CD4-positive, alpha-beta T cell treated with Interleukin-4 for 4 hours (primary cell): ENCODE results near the gene WDR36.
A peak's percentile ranks its signal among the peaks of the same experiment; 100 is the strongest.

ENCODE experiments used
- DNase-seq: peaks from one replicate; pipeline ENCODE4 v3.0.0-alpha.2; 2020

The WDR36 gene

GRCh38 chr5:111092062-111092853, at the start of gene WDR36:
Gene WDR36, plus strand, starts transcription at chr5:111092348. Its CDS starts 109 bp downstream, at chr5:111092457.
- DNase-seq = peak; percentile 89

- DNase-seq = no peak
These were observed 48.2 kb upstream of the WDR36 start for GRCh38 chr5:111043712-111044506.

- DNase-seq = no peak
These were observed 34.1 kb upstream of the WDR36 start for GRCh38 chr5:111058064-111058463.

- no peak for DNase-seq
These were observed 32.0 kb upstream of the WDR36 start for GRCh38 chr5:111060169-111060568.

- DNase-seq = no peak
These were observed 30.5 kb upstream of the WDR36 start for GRCh38 chr5:111061618-111062017.

GRCh38 chr5:111063709-111064322, 28.3 kb upstream of the WDR36 start:
- DNase-seq = no peak

GRCh38 chr5:111066261-111066938, 25.7 kb upstream of the WDR36 start:
- DNase-seq = no peak

- no peak for DNase-seq
These were observed 23.9 kb upstream of the WDR36 start for GRCh38 chr5:111068213-111068612.

GRCh38 chr5:111069839-111070238, 22.3 kb upstream of the WDR36 start:
- DNase-seq = no peak

GRCh38 chr5:111070272-111071134, 21.6 kb upstream of the WDR36 start:
- DNase-seq = no peak

GRCh38 chr5:111071413-111071812, 20.7 kb upstream of the WDR36 start, which contains the start of gene TSLP:
Gene TSLP, plus strand, starts transcription at chr5:111071713. Its CDS starts 178 bp downstream, at chr5:111071891.
- DNase-seq = no peak

GRCh38 chr5:111072949-111073682, 19.0 kb upstream of the WDR36 start:
- peak; percentile 25 for DNase-seq

- DNase-seq = no peak
These were observed 17.9 kb upstream of the WDR36 start for GRCh38 chr5:111074244-111074643.

GRCh38 chr5:111075520-111075919, 16.6 kb upstream of the WDR36 start:
- no peak for DNase-seq

GRCh38 chr5:111076091-111076490, 16.1 kb upstream of the WDR36 start:
- no peak for DNase-seq

GRCh38 chr5:111077678-111078077, 14.5 kb upstream of the WDR36 start:
- no peak for DNase-seq

- DNase-seq = no peak
These were observed 12.3 kb upstream of the WDR36 start for GRCh38 chr5:111079846-111080245.

- no peak for DNase-seq
These were observed 8.8 kb upstream of the WDR36 start for GRCh38 chr5:111083323-111083722.

- no peak for DNase-seq
These were observed 3.8 kb downstream of the WDR36 start for GRCh38 chr5:111095982-111096381.

- DNase-seq = no peak
These were observed 7.1 kb downstream of the WDR36 start for GRCh38 chr5:111099058-111099778.
